ENCODE results near the gene LY6G5C.
A peak's percentile ranks its signal among the peaks of the same experiment; 100 is the strongest.

The LY6G5C gene

GRCh38 chr6:31677955-31678354 lies 2.9 kb downstream of the LY6G5C start:
- ChIA-PET CTCF (no interaction called here), POLR2A (ENCODE audit: low non-redundant PET) (no interaction called here)
- no peak overlapping the region for H3K27ac ChIP-seq
- TF ChIP-seq CTCF (conservative IDR thresholded peaks at IDR 0.05; ENCODE audit: low read depth) = no peak
- DNase-seq (ENCODE audit: low spot score) = no peak

DNA sequence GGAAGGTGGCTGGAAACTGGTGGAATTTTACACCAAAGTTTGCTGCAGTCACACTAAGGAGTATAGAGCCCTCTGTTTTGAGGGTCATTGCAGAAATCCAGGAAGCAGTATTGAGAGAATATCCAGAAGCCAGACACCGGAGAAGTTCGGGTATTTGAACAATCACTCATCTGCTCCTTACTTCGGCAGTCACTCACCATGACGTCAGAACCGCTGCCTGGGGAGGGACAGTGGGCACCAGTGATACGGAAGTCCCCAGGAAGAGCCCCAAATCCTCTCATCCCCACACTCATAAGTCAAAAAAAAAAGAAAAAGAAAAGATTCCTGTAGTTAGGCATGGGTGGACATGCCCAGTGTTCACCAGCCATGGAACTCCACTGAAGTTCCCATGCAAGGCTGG lies 4.0 kb downstream of the LY6G5C start:
- ChIA-PET CTCF (no interaction called here), POLR2A (ENCODE audit: low non-redundant PET) (no interaction called here)
- no peak for DNase-seq (ENCODE audit: low spot score)
- no peak overlapping the region for H3K27ac ChIP-seq
- TF ChIP-seq CTCF (conservative IDR thresholded peaks at IDR 0.05; ENCODE audit: low read depth) = no peak

DNA sequence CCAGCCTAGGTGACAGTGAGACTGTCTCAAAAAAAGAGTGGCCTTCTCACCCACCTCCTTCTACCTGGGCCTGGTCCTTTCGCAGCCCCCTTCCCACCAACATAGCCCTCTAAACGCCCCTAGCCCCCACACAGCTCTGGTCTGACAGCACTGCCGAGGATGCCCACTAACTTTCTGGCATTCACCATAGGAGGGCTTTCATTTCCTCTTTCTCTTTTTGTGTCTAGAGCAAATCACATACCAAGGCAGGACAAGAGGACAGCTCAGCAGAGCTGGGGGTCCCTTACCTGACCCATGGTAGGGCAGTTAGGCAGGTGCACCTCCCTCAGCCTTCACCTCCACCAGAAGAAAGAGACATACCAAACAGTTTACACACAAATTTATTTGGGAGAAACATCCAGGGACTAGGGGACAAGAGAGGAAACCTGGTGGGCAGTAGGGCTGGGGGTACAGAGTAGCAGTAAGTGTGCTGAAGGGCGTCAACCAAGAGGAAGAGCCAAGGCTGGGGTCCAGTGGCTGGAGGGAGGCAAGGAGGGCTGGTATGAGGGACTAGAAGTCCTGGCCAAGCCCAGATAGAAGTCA lies 4.5 kb downstream of the LY6G5C start:
- no peak for DNase-seq (ENCODE audit: low spot score)
- ChIA-PET POLR2A (ENCODE audit: low non-redundant PET) (no interaction called here), CTCF (no interaction called here)
- no peak for TF ChIP-seq CTCF (conservative IDR thresholded peaks at IDR 0.05; ENCODE audit: low read depth)
- no peak overlapping the region for H3K27ac ChIP-seq

DNA sequence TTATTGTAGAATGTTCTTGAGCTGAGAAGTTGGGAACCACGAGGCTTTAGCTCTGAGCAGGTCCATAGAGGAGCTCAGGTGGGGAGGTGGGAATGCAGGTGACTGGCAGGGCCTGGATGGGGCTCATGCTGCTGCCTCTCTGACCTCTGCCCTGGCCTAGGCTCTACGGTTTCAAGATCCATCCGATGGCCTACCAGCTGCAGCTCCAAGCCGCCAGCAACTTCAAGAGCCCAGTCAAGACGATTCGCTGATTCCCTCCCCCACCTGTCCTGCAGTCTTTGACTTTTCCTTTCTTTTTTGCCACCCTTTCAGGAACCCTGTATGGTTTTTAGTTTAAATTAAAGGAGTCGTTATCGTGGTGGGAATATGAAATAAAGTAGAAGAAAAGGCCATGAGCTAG lies 11.2 kb downstream of the LY6G5C start, which contains the start of gene LY6G5B:
TSS of gene LY6G5B (plus strand) at position 301 of the 400 bp plus-strand sequence. CDS start 975 bp downstream, outside the sequence.
- TF ChIP-seq CTCF (conservative IDR thresholded peaks at IDR 0.05; ENCODE audit: low read depth) = no peak
- ChIA-PET CTCF (no interaction called here), POLR2A (ENCODE audit: low non-redundant PET) (interaction anchor here (0.7 kb wide), 1 partner anchor 25 kb away, joined by 3 read pairs; no protein-coding TSS in a partner anchor)
- 0 out of 2 replicates have a peak within 1 kb of the TSS, but pooled peaks have one; percentile 4 for H3K27ac ChIP-seq
- no peak for DNase-seq (ENCODE audit: low spot score)

- peak overlapping the region; percentile 98 for H3K27ac ChIP-seq
- no peak for DNase-seq (ENCODE audit: low spot score)
- ChIA-PET POLR2A (ENCODE audit: low non-redundant PET) (no interaction called here), CTCF (no interaction called here)
- no peak for TF ChIP-seq CTCF (conservative IDR thresholded peaks at IDR 0.05; ENCODE audit: low read depth)
Observed at GRCh38 chr6:31666337-31666965, 14.4 kb downstream of the LY6G5C start.

DNA sequence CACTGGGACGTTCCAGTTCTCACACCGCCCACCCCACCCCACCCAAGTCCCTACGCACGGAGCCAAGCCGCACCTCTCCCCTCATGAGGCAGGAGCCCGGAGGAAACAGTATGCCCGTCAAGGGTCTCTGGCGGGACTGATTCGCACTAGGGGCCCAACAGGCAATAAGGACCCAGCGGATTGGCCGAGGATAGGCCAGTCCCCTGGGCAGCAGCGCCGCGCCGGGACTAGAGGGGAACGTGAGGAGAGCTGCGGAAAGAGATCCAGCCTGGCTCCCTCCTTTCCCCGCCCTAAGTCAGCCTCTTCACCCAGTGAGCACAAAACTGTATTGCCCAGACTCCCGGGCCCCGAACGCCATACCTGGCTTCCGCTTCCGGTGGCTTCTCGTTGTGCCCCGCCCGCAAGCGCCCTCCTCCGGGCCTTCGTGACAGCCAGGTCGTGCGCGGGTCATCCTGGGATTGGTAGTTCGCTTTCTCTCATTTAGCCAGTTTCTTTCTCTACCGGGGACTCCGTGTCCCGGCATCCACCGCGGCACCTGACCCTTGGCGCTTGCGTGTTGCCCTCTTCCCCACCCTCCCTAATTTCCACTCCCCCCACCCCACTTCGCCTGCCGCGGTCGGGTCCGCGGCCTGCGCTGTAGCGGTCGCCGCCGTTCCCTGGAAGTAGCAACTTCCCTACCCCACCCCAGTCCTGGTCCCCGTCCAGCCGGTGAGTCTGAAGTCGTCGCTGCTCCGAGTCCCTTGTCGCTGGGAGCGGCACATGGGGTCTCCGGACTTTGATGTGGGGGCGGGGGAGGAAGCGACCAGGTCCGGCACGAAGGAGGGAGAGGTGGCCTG lies 15.1 kb downstream of the LY6G5C start, which contains the start of gene CSNK2B:
TSS of gene CSNK2B (plus strand) at position 580 of the 836 bp plus-strand sequence. CDS start 752 bp downstream, outside the sequence.
- DNase-seq (ENCODE audit: low spot score) = peak; percentile 96
- peak within 1 kb of the TSS; percentile 98 for H3K27ac ChIP-seq
- ChIA-PET CTCF (no interaction called here), POLR2A (ENCODE audit: low non-redundant PET) (interaction anchor here (0.5 to 1.1 kb wide), 2 partner anchors 13 to 1307 kb away, joined by 4 to 6 read pairs; partner anchors contain the start of gene BAG6)
- TF ChIP-seq CTCF (conservative IDR thresholded peaks at IDR 0.05; ENCODE audit: low read depth) = no peak
